Ishikawa (cell line): ENCODE results near the gene KRTAP19-1.

Source experiments
- CEBPB ChIP-seq: IDR thresholded peaks from 2 replicates; pipeline ENCODE4 v1.6.1; 2012
- CREB1 ChIP-seq: IDR thresholded peaks from 2 replicates; pipeline ENCODE4 v1.6.1; 2012; ENCODE audit warnings: low read depth
- EP300 ChIP-seq: IDR thresholded peaks from 2 replicates; pipeline ENCODE4 v1.6.1; 2012; ENCODE audit warnings: borderline replicate concordance
- FOXM1 ChIP-seq: IDR thresholded peaks from 2 replicates; pipeline ENCODE4 v1.6.1; 2012; ENCODE audit warnings: low read depth, borderline replicate concordance
- RAD21 ChIP-seq: IDR thresholded peaks from 2 replicates; pipeline ENCODE4 v1.6.1; 2012; ENCODE audit warnings: low read depth
- TAF1 ChIP-seq: IDR thresholded peaks from 2 replicates; pipeline ENCODE4 v1.6.1; 2012; ENCODE audit warnings: low read depth, mild to moderate bottlenecking
- TCF12 ChIP-seq: IDR thresholded peaks from 2 replicates; pipeline ENCODE4 v1.6.1; 2012; ENCODE audit warnings: low read depth
- ZBTB7A ChIP-seq: IDR thresholded peaks from 2 replicates; pipeline ENCODE4 v1.6.1; 2012; ENCODE audit warnings: low read depth
- TF ChIP-seq, protein P1 (sequence below): IDR thresholded peaks from 2 replicates; pipeline ENCODE4 v1.6.1; 2012

- no peak for TF ChIP-seq ZBTB7A
- no peak for TF ChIP-seq TAF1
- no peak for TF ChIP-seq RAD21
- TF ChIP-seq TCF12, result no peak
- TF ChIP-seq, protein P1, sequence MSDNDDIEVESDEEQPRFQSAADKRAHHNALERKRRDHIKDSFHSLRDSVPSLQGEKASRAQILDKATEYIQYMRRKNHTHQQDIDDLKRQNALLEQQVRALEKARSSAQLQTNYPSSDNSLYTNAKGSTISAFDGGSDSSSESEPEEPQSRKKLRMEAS, result no peak
- no peak for TF ChIP-seq CEBPB
- TF ChIP-seq FOXM1, result no peak
- TF ChIP-seq CREB1, result no peak
- no peak for TF ChIP-seq EP300
Measured at GRCh38 chr21:30463713-30464112, 16.5 kb downstream of the KRTAP19-1 start.
